Non-pigmented ciliary epithelial cell (primary cell): ENCODE results near the gene TMEM218.
"Not testable (repeated sequence)": the region's sequence is repeated elsewhere in the genome, so short reads cannot be mapped to it uniquely, and the experiment has no call there.

Source experiments
- DNase-seq: peaks from one replicate; pipeline ENCODE4 v3.0.0-alpha.2; 2010; ENCODE audit warnings: low read depth

The TMEM218 gene

GRCh38 chr11:125090151-125090550 lies 21.3 kb downstream of the TMEM218 start:
- not testable (repeated sequence) for DNase-seq

- not testable (repeated sequence) for DNase-seq
Observed at GRCh38 chr11:125089481-125089880, 21.9 kb downstream of the TMEM218 start.

- no peak for DNase-seq
Observed at GRCh38 chr11:125088576-125089455, 22.6 kb downstream of the TMEM218 start.

- DNase-seq, result no peak
Observed at GRCh38 chr11:125088123-125088522, 23.3 kb downstream of the TMEM218 start.

- no peak for DNase-seq
Observed at GRCh38 chr11:125086633-125087296, 24.7 kb downstream of the TMEM218 start.

- DNase-seq, result no peak
Observed at GRCh38 chr11:125085301-125086081, 25.9 kb downstream of the TMEM218 start.

GRCh38 chr11:125084761-125085231 lies 26.6 kb downstream of the TMEM218 start:
- no peak for DNase-seq

- no peak for DNase-seq
Observed at GRCh38 chr11:125084057-125084416, 27.4 kb downstream of the TMEM218 start.

- no peak for DNase-seq
Observed at GRCh38 chr11:125083312-125084056, 27.9 kb downstream of the TMEM218 start.

GRCh38 chr11:125082611-125083311 lies 28.7 kb downstream of the TMEM218 start:
- peak; percentile 45 for DNase-seq

GRCh38 chr11:125082040-125082439 lies 29.4 kb downstream of the TMEM218 start:
- no peak for DNase-seq

GRCh38 chr11:125081098-125081798 lies 30.2 kb downstream of the TMEM218 start:
- DNase-seq, result no peak

GRCh38 chr11:125080531-125080911 lies 30.9 kb downstream of the TMEM218 start:
- DNase-seq, result no peak

- DNase-seq, result no peak
Observed at GRCh38 chr11:125079878-125080530, 31.4 kb downstream of the TMEM218 start.

GRCh38 chr11:125079151-125079877 lies 32.1 kb downstream of the TMEM218 start:
- no peak for DNase-seq

GRCh38 chr11:125078516-125079140 lies 32.8 kb downstream of the TMEM218 start:
- no peak for DNase-seq

- DNase-seq, result no peak
Observed at GRCh38 chr11:125078016-125078415, 33.4 kb downstream of the TMEM218 start.

GRCh38 chr11:125076378-125076945 lies 35.0 kb downstream of the TMEM218 start:
- DNase-seq, result no peak
